PFSK-1 (cell line): Measurements from ENCODE around the gene MTLN.

Experiments used
- POLR2AphosphoS5 ChIP-seq: IDR thresholded peaks from 2 replicates; pipeline ENCODE4 v1.6.1; 2012; ENCODE audit warnings: low read depth, mild to moderate bottlenecking, control low read depth, low read length, moderate library complexity
- REST ChIP-seq, 2 experiments: IDR thresholded peaks; 2 replicates each; pipeline versions ENCODE4 v1.6.1 to v1.8.0; 2011 to 2012; ENCODE audit warnings: low read depth in 2 of 2, low read length in 2 of 2, control low read depth in 1 of 2, inconsistent platforms in 1 of 2, mild to moderate bottlenecking in 1 of 2, moderate library complexity in 1 of 2; ENCODE audit not compliant: insufficient read depth in 1 of 2
- TAF1 ChIP-seq: IDR thresholded peaks from 2 replicates; pipeline ENCODE4 v1.6.1; 2012; ENCODE audit warnings: low read length, control low read depth, borderline replicate concordance; ENCODE audit not compliant: insufficient read depth

DNA sequence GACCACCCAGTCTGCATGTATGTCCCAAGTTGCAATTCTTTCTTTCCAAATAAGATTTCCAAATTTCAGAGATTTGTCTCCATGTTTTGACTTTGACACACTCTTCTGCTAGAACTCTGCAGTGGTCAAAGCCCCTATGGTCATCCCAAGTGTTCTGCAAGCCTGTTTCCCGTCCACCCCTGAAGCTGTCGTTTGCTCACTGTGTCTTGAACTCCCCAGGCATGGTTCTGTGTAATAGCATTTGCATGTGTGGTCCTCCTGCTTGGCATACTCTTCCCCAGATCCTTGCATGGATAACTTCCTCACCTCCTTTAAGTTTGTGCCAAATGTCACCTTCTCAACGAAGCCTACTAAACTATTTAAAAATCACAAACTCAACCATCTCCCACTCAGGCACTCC is 3.9 kb upstream of the MTLN start:
- no peak for TF ChIP-seq POLR2AphosphoS5
- no peak for TF ChIP-seq REST (IDR thresholded peaks at IDR 0.05; ENCODE audit: insufficient read depth in 1 of 2, low read depth in 2 of 2, low read length in 2 of 2)
- TF ChIP-seq TAF1, result no peak
